Heart right ventricle (tissue), 16 donors: ENCODE measurements around the gene GRID1. TPM values are rescaled to one million over a fixed set of nuclear protein-coding genes. Genes with fewer than 3 reads are reported as not detected.

Experiments used
- ATAC-seq, 8 donors: fragments of 200-7000 bp; cut with Tn5 transposase; one replicate each; pipeline ENCODE4 v1.9.1; 2020; ENCODE audit warnings: mild to moderate bottlenecking in 8 of 8, moderate library complexity in 8 of 8, moderate number of reproducible peaks in 1 of 8
- DNase-seq, 2 donors: peaks; one replicate each; pipeline ENCODE4 v3.0.0-alpha.2; 2020
- H3K27ac ChIP-seq, 10 donors: fragments of 200-600 bp; sonication (generic) in 2 of 10; one replicate each; pipeline versions ENCODE4 v1.5.0 to v1.8.0; 2020 to 2022; ENCODE audit warnings: mild to moderate bottlenecking in 3 of 10
- H3K27me3 ChIP-seq, 7 donors: fragments of 200-600 bp; one replicate each; pipeline ENCODE4 v1.8.0; 2021 to 2022; ENCODE audit warnings: mild to moderate bottlenecking in 2 of 7
- H3K36me3 ChIP-seq, 9 donors: fragments of 200-600 bp; sonication (generic) in 1 of 9; one replicate each; pipeline versions ENCODE4 v1.5.0 to v1.8.0; 2020 to 2022; ENCODE audit warnings: mild to moderate bottlenecking in 2 of 9
- H3K4me1 ChIP-seq, 9 donors: fragments of 200-600 bp; sonication (generic) in 1 of 9; one replicate each; pipeline versions ENCODE4 v1.5.0 to v1.8.0; 2020 to 2022; ENCODE audit warnings: mild to moderate bottlenecking in 4 of 9
- H3K4me3 ChIP-seq, 10 donors: fragments of 200-600 bp; sonication (generic) in 2 of 10; one replicate each; pipeline versions ENCODE4 v1.5.0 to v1.8.0; 2020 to 2022; ENCODE audit warnings: mild to moderate bottlenecking in 7 of 10, moderate library complexity in 2 of 10
- H3K9me3 ChIP-seq, 11 donors: fragments of 200-600 bp in 10 of 11; sonication (generic) in 2 of 11; one replicate each; pipeline versions ENCODE4 v1.5.0 to v1.8.0; 2013 to 2022; ENCODE audit warnings: mild to moderate bottlenecking in 2 of 11, control low read depth in 1 of 11, moderate library complexity in 1 of 11
- CTCF ChIP-seq, 9 donors: fragments of 200-600 bp; sonication (generic) in 2 of 9; IDR thresholded peaks; one replicate each; pipeline versions ENCODE4 v1.5.0 to v1.8.0; 2021 to 2022; ENCODE audit warnings: antibody characterized with exemption in 9 of 9, mild to moderate bottlenecking in 5 of 9, moderate library complexity in 1 of 9
- WGBS, 2 donors: extraction: QIAGEN DNeasy Blood & Tissue Kit; methylation state at CpG; one replicate each; pipeline ENCODE4 v1.1.7; 2013; ENCODE audit warnings: inconsistent platforms in 1 of 2; 5-methylcytosine and 5-hydroxymethylcytosine counted together
- intact Hi-C, 10 donors: fragments of 100-400 bp; cut with DNase I; formaldehyde crosslinking; loops; one replicate each; pipeline versions ENCODE4 v1.11.1 to v1.14.2; 2022
- polyA plus RNA-seq, 2 donors: library from polyadenylated mRNA; stranded (reverse); fragments of 200-250 nt; gene quantifications; one replicate each; pipeline ENCODE4 v1.2.3, GENCODE V29; 2013
- total RNA-seq, 10 donors: library from RNA; stranded (reverse); fragmentation: NEBNext Ultra II Directional in 3 of 10; extraction: Animal tissue kit (Norgen Biotek cat#: 25700) in 3 of 10; gene quantifications; one replicate each; pipeline versions ENCODE4 v1.2.1 to v1.2.4, GENCODE V29; 2021 to 2023
- donor health status: Arrhythmogenic right ventricular cardiomyopathy.
- donor health status: ischemic (EF 13 %, LVEDD 7.1; RV severe dilation, severe dysfunction).
- donor health status: healthy with polysubstance abuse.
- donor health status: DM: no; HTN: yes; CAD: no.
- donor health status: DM: no; HTN: no; CAD: no.
- donor health status: ischemic (EF 25% LVEDD 6.9; RV normal size, moderate dysfunction).
- donor health status: ischemic (EF 25% LVEDD 5.7; RV mildly dilated, moderate dysfunction).
- donor health status: healthy.
- donor health status: DM: yes; HTN: yes; CAD: no.
- donor health status: Ischemic cardiomyopathy.
- donor health status: ischemic (EF 35%, LVEDD 5.7; RV mildly dilated, moderate dysfunction).
- donor health status: nonischemic (EF 11% LVEDD 7.7; RV severe dilation, severe dysfunction).
- donor health status: DM: yes; HTN: yes; CAD: no.
- donor health status: PGD.
- donor health status: ischemic (EF 29% LVEDD 5.4; RV normal size, mild dysfunction).
- donor health status: nonischemic (EF 23%, LVEDD 6.1; RV moderate dilation, normal function).

Gene GRID1
- total and polyA plus RNA-seq, 12 donors: 0.44 to 3.4 (median 1.5) TPM

- H3K4me1 ChIP-seq: no peaks in the 10 kb centered on the region
- DNase-seq (no peak), ATAC-seq (no peak)
- H3K27ac ChIP-seq: no peak overlapping the region
- no peaks in the 10 kb centered on the region for H3K36me3 ChIP-seq
- no peaks in the 10 kb centered on the region for H3K9me3 ChIP-seq
- no peak overlapping the region for H3K4me3 ChIP-seq
- 82 to 85% methylated on average over 8 of the region's 8 CpGs for WGBS, 2 donors
- no peaks in the 10 kb centered on the region for H3K27me3 ChIP-seq
- intact Hi-C loops: no loop called here
- no peak for TF ChIP-seq CTCF (IDR thresholded peaks at IDR 0.05)
These were observed 154.8 kb downstream of the GRID1 start for GRCh38 chr10:86211691-86212390.

GRCh38 chr10:86210416-86210815, 156.2 kb downstream of the GRID1 start:
- Histone ChIP-seq H3K27me3 (no peaks in the 10 kb centered on the region), H3K4me3 (no peak overlapping the region), H3K4me1 (no peaks in the 10 kb centered on the region), H3K9me3 (no peaks in the 10 kb centered on the region), H3K36me3 (no peaks in the 10 kb centered on the region), H3K27ac (no peak overlapping the region)
- intact Hi-C loops: no loop called here
- DNase-seq (no peak), ATAC-seq (no peak)
- WGBS, 2 donors: 79 to 82% methylated on average over 10 of the region's 10 CpGs
- TF ChIP-seq CTCF (IDR thresholded peaks at IDR 0.05): no peak

- Histone ChIP-seq H3K9me3 (no peaks in the 10 kb centered on the region), H3K27ac (no peak overlapping the region), H3K27me3 (no peaks in the 10 kb centered on the region), H3K4me3 (no peak overlapping the region), H3K4me1 (no peaks in the 10 kb centered on the region), H3K36me3 (no peaks in the 10 kb centered on the region)
- no peak for DNase-seq
- no peak for TF ChIP-seq CTCF (IDR thresholded peaks at IDR 0.05)
- intact Hi-C loops: no loop called here
- no peak for ATAC-seq
- WGBS, 2 donors: 80 to 90% methylated on average over 1 of the region's 1 CpG
These were observed 156.9 kb downstream of the GRID1 start for GRCh38 chr10:86209726-86210125.

GRCh38 chr10:86207226-86207625, 159.4 kb downstream of the GRID1 start:
- DNase-seq (no peak), ATAC-seq (no peak)
- H3K9me3 ChIP-seq: no peaks in the 10 kb centered on the region
- intact Hi-C loops: no loop called here
- H3K4me1 ChIP-seq: no peaks in the 10 kb centered on the region
- H3K36me3 ChIP-seq: no peaks in the 10 kb centered on the region
- no peak overlapping the region for H3K4me3 ChIP-seq
- no peaks in the 10 kb centered on the region for H3K27me3 ChIP-seq
- no peak for TF ChIP-seq CTCF (IDR thresholded peaks at IDR 0.05)
- WGBS, 2 donors: 86 to 93% methylated on average over 12 of the region's 12 CpGs
- H3K27ac ChIP-seq: no peak overlapping the region
